Kidney (tissue), 14 donors: ENCODE data around the gene AHR. TPM values are rescaled to one million over a fixed set of nuclear protein-coding genes. Genes with fewer than 3 reads are reported as not detected.
A peak's percentile ranks its signal among the peaks of the same experiment; 100 is the strongest.

Experiments used
- DNase-seq, 5 donors: peaks; one replicate each; pipeline ENCODE4 v3.0.0-alpha.2; 2013 to 2020
- FAIRE-seq: peaks from 2 replicates; lab custom pipeline; 2012; peaks lifted over from hg19 to GRCh38; lab: Jason Lieb, UNC
- H3K27ac ChIP-seq, 2 donors: one replicate each; pipeline ENCODE4 v1.7.0; 2013; ENCODE audit warnings: low read depth in 2 of 2, low read length in 2 of 2, inconsistent platforms in 1 of 2
- H3K27me3 ChIP-seq: one replicate; pipeline ENCODE4 v1.7.1; 2013; ENCODE audit warnings: low read length, inconsistent platforms; ENCODE audit not compliant: control insufficient read depth, insufficient read depth
- H3K36me3 ChIP-seq, 3 donors: one replicate each; pipeline versions ENCODE4 v1.7.0 to v1.7.1; 2013; ENCODE audit warnings: low read length in 3 of 3, control low read depth in 1 of 3, inconsistent platforms in 1 of 3; ENCODE audit not compliant: insufficient read depth in 3 of 3, control insufficient read depth in 2 of 3
- H3K4me1 ChIP-seq, 3 donors: one replicate each; pipeline versions ENCODE4 v1.7.0 to v1.7.1; 2013; ENCODE audit warnings: low read length in 3 of 3, inconsistent platforms in 1 of 3, low read depth in 1 of 3; ENCODE audit not compliant: control insufficient read depth in 2 of 3, insufficient read depth in 2 of 3
- H3K4me3 ChIP-seq, 3 donors: one replicate each; pipeline versions ENCODE4 v1.7.0 to v1.8.1; 2013; ENCODE audit warnings: low read length in 3 of 3, control low read depth in 1 of 3, inconsistent platforms in 1 of 3
- H3K9ac ChIP-seq, 3 donors: one replicate each; pipeline versions ENCODE4 v1.7.0 to v1.7.1; 2013; ENCODE audit warnings: low read length in 3 of 3, control low read depth in 1 of 3, inconsistent platforms in 1 of 3
- H3K9me3 ChIP-seq, 3 donors: one replicate each; pipeline versions ENCODE4 v1.7.0 to v1.7.1; 2013; ENCODE audit warnings: low read length in 3 of 3, control low read depth in 1 of 3, inconsistent platforms in 1 of 3; ENCODE audit not compliant: control insufficient read depth in 2 of 3, insufficient read depth in 1 of 3
- CTCF ChIP-seq: IDR thresholded peaks from 3 replicates; pipeline ENCODE4 v1.5.1; 2012; ENCODE audit warnings: mild to moderate bottlenecking, moderate library complexity, borderline replicate concordance; ENCODE audit not compliant: insufficient read depth; ENCODE audit errors: extremely low read depth
- intact Hi-C: fragments of 100-400 bp; cut with DNase I; formaldehyde crosslinking; loops from one replicate; pipeline ENCODE4 v1.11.1; 2022
- polyA plus RNA-seq: library from polyadenylated mRNA; stranded (reverse); fragments of 350-450 nt; fragmentation: Illumina TruSeq; extraction: RNeasy Lipid Tissue Mini Kit (QIAGEN cat#74804); gene quantifications from one replicate; pipeline ENCODE4 v1.2.3, GENCODE V29; 2014; ENCODE audit warnings: low read depth, low replicate concordance; ENCODE audit not compliant: insufficient read depth
- total RNA-seq: library from RNA; stranded (reverse); fragmentation: NEBNext Ultra II Directional; extraction: Animal tissue kit (Norgen Biotek cat#: 25700); gene quantifications from one replicate; pipeline ENCODE4 v1.2.1, GENCODE V29; 2021
- donor health status: control.
- donor health status: control.
- donor health status: control.
- donor health status: control.
- donor health status: control.
- donor health status: DM: yes; HTN: yes; CAD: no.
- donor health status: Normal renal cell carcinoma (clear cell type).

Gene AHR
- total and polyA plus RNA-seq, 2 donors from 2014 or later: 3.0 to 101 TPM

- no peak for TF ChIP-seq CTCF
- Histone ChIP-seq H3K27me3 (no peaks in the 10 kb centered on the region), H3K4me3 (no peak overlapping the region), H3K36me3 (no peaks in the 10 kb centered on the region), H3K27ac (peak overlapping the region in 1 of 2 donors; percentile 32), H3K9ac (no peak overlapping the region), H3K4me1 (peaks cover 0 to 22% (median 8%) of the 10 kb centered on the region in 3 donors), H3K9me3 (no peaks in the 10 kb centered on the region)
- no peak for DNase-seq
- no peak for FAIRE-seq
- intact Hi-C loops: loop anchor here (10.0 kb wide), 1 partner anchor 337 kb away; no protein-coding TSS in a partner anchor
These were observed 9.1 kb downstream of the AHR start for GRCh38 chr7:17307558-17307957.

- no peaks in the 10 kb centered on the region for H3K36me3 ChIP-seq
- H3K4me3 ChIP-seq: no peak overlapping the region
- no peaks in the 10 kb centered on the region for H3K27me3 ChIP-seq
- H3K9ac ChIP-seq: no peak overlapping the region
- no peak for TF ChIP-seq CTCF
- H3K4me1 ChIP-seq: peaks cover 0 to 22% (median 8%) of the 10 kb centered on the region in 3 donors
- no peaks in the 10 kb centered on the region for H3K9me3 ChIP-seq
- intact Hi-C loops: loop anchor here (10.0 kb wide), 1 partner anchor 337 kb away; no protein-coding TSS in a partner anchor
- H3K27ac ChIP-seq: no peak overlapping the region
- no peak for FAIRE-seq
- DNase-seq: no peak
These were observed 9.7 kb downstream of the AHR start for GRCh38 chr7:17307969-17308648.

GRCh38 chr7:17311194-17311593 is 12.7 kb downstream of the AHR start:
- no peaks in the 10 kb centered on the region for H3K27me3 ChIP-seq
- no peak for FAIRE-seq
- no peak overlapping the region for H3K9ac ChIP-seq
- intact Hi-C loops: no loop called here
- H3K4me1 ChIP-seq: peaks cover 0 to 10% (median 8%) of the 10 kb centered on the region in 3 donors
- no peaks in the 10 kb centered on the region for H3K9me3 ChIP-seq
- no peak overlapping the region for H3K4me3 ChIP-seq
- DNase-seq: no peak
- H3K36me3 ChIP-seq: no peaks in the 10 kb centered on the region
- TF ChIP-seq CTCF: no peak
- H3K27ac ChIP-seq: no peak overlapping the region
